Esophagus muscularis mucosa (tissue), 4 donors: ENCODE results near the gene BAAT. TPM values are rescaled to one million over a fixed set of nuclear protein-coding genes. Genes with fewer than 3 reads are reported as not detected.
A peak's percentile ranks its signal among the peaks of the same experiment; 100 is the strongest.

Experiments
- DNase-seq: peaks from one replicate; pipeline ENCODE4 v3.0.0-alpha.2; 2017; ENCODE audit errors: extremely low spot score
- H3K27ac ChIP-seq, 4 donors: fragments of 200-600 bp; sonication (generic); replicated peaks in 1 of 4; 1 replicate in 3 of 4; 2 replicates in 1 of 4; pipeline ENCODE4 v1.5.1; 2016 to 2019; ENCODE audit warnings: mild to moderate bottlenecking in 1 of 4
- H3K27me3 ChIP-seq, 4 donors: fragments of 200-600 bp; sonication (generic); one replicate each; pipeline versions ENCODE4 v1.5.1 to v1.6.0; 2016 to 2019
- H3K36me3 ChIP-seq, 4 donors: fragments of 200-600 bp; sonication (generic); one replicate each; pipeline ENCODE4 v1.5.1; 2016 to 2019
- H3K4me1 ChIP-seq, 4 donors: fragments of 200-600 bp; sonication (generic); one replicate each; pipeline ENCODE4 v1.5.1; 2016 to 2019
- H3K4me3 ChIP-seq, 4 donors: fragments of 200-600 bp; sonication (generic); 1 replicate in 2 of 4; 2 replicates in 2 of 4; pipeline ENCODE4 v1.5.1; 2016 to 2019; ENCODE audit warnings: mild to moderate bottlenecking in 4 of 4, moderate library complexity in 1 of 4
- H3K9me3 ChIP-seq, 4 donors: fragments of 200-600 bp; sonication (generic); 1 replicate in 3 of 4; 2 replicates in 1 of 4; pipeline ENCODE4 v1.5.1; 2016 to 2019
- CTCF ChIP-seq, 3 experiments: fragments of 200-600 bp in 2 of 3; fragments of 450-650 bp in 1 of 3; sonication (generic) in 2 of 3; IDR thresholded peaks; one replicate each; pipeline ENCODE4 v1.5.1; 2017 to 2019; ENCODE audit warnings: antibody characterized with exemption in 3 of 3, mild to moderate bottlenecking in 2 of 3, moderate library complexity in 1 of 3
- EP300 ChIP-seq: sonication (generic); formaldehyde crosslinking; IDR thresholded peaks from one replicate; pipeline ENCODE4 v1.6.1; 2017; ENCODE audit warnings: antibody characterized with exemption
- POLR2A ChIP-seq: fragments of 450-650 bp; IDR thresholded peaks from one replicate; pipeline ENCODE4 v1.6.1; 2017; ENCODE audit warnings: antibody characterized with exemption, moderate library complexity, mild to moderate bottlenecking, low read depth
- POLR2AphosphoS5 ChIP-seq, 2 donors: sonication (generic); formaldehyde crosslinking; IDR thresholded peaks; one replicate each; pipeline ENCODE4 v1.6.1; 2017; ENCODE audit warnings: antibody characterized with exemption in 2 of 2
- WGBS: methylation state at CpG from one replicate; pipeline ENCODE4 v1.1.5; 2018; 5-methylcytosine and 5-hydroxymethylcytosine counted together
- intact Hi-C: fragments of 100-400 bp; cut with DNase I; formaldehyde crosslinking; loops from one replicate; pipeline ENCODE4 v1.15.1; 2023
- total RNA-seq, 4 donors: library from RNA; depleted of rRNA; stranded (reverse); fragments of >200 nt; gene quantifications; one replicate each; pipeline versions ENCODE4 v1.1.0 to v1.2.1, GENCODE V29; 2016

The BAAT gene
- total RNA-seq, 4 donors from 2014 or later: not detected

- Histone ChIP-seq H3K36me3 (peaks cover 40 to 50% (median 45%) of the 10 kb centered on the region in 4 donors), H3K27me3 (no peaks in the 10 kb centered on the region), H3K9me3 (peaks cover 0 to 18% (median 5%) of the 10 kb centered on the region in 4 donors), H3K27ac (peak overlapping the region; percentile 82 to 90 (median 84)), H3K4me3 (peak overlapping the region; percentile 65 to 85 (median 68)), H3K4me1 (peaks cover 34 to 53% (median 47%) of the 10 kb centered on the region in 4 donors)
- no peak for DNase-seq
- TF ChIP-seq POLR2AphosphoS5 (IDR thresholded peaks at IDR 0.05) (no peak), EP300 (no peak), POLR2A (no peak), CTCF (IDR thresholded peaks at IDR 0.05) (no peak)
- WGBS: 10% methylated on average over 2 of the region's 2 CpGs
- intact Hi-C loops: no loop called here
Measured at GRCh38 chr9:101399643-101399970, 14.8 kb upstream of the BAAT start.

- peaks cover 35 to 44% (median 39%) of the 10 kb centered on the region in 4 donors for H3K36me3 ChIP-seq
- intact Hi-C loops: no loop called here
- H3K9me3 ChIP-seq: peaks cover 0 to 13% (median 3%) of the 10 kb centered on the region in 4 donors
- peak overlapping the region; percentile 82 to 90 (median 84) for H3K27ac ChIP-seq
- 6% methylated on average over 8 of the region's 28 CpGs for WGBS
- H3K4me3 ChIP-seq: peak overlapping the region; percentile 65 to 85 (median 68)
- no peak for DNase-seq
- peaks cover 34 to 53% (median 47%) of the 10 kb centered on the region in 4 donors for H3K4me1 ChIP-seq
- TF ChIP-seq POLR2A (no peak), CTCF (IDR thresholded peaks at IDR 0.05) (no peak), POLR2AphosphoS5 (IDR thresholded peaks at IDR 0.05) (no peak), EP300 (no peak)
- no peaks in the 10 kb centered on the region for H3K27me3 ChIP-seq
Measured at GRCh38 chr9:101398930-101399642, 14.3 kb upstream of the BAAT start.

- intact Hi-C loops: no loop called here
- H3K9me3 ChIP-seq: peaks cover 0 to 5% (median 0%) of the 10 kb centered on the region in 4 donors
- peaks cover 27 to 36% (median 32%) of the 10 kb centered on the region in 4 donors for H3K36me3 ChIP-seq
- no peaks in the 10 kb centered on the region for H3K27me3 ChIP-seq
- peak within 1 kb of the TSS; percentile 65 to 85 (median 68) for H3K4me3 ChIP-seq
- TF ChIP-seq POLR2AphosphoS5 (IDR thresholded peaks at IDR 0.05) (peak; percentile 88 to 95), POLR2A (no peak), CTCF (IDR thresholded peaks at IDR 0.05) (peak in 1 of 3 experiments; percentile 10)
- under 1% methylated on average over 41 of the region's 44 CpGs for WGBS
- H3K4me1 ChIP-seq: peaks cover 34 to 53% (median 47%) of the 10 kb centered on the region in 4 donors
- H3K27ac ChIP-seq: peak within 1 kb of the TSS; percentile 82 to 90 (median 84)
- DNase-seq: peak; percentile 99
Measured at GRCh38 chr9:101398068-101398929, 13.5 kb upstream of the BAAT start, which contains the start of the genes MRPL50 and ZNF189. Gene MRPL50, minus strand, starts transcription at chr9:101398618. Its CDS starts 26 bp downstream, at chr9:101398592. Gene ZNF189, plus strand, starts transcription at chr9:101398851. Its CDS starts 306 bp downstream, at chr9:101399157.

GRCh38 chr9:101397746-101398067 lies 12.9 kb upstream of the BAAT start:
- intact Hi-C loops: no loop called here
- peak overlapping the region; percentile 81 to 90 (median 84) for H3K27ac ChIP-seq
- no peak for TF ChIP-seq CTCF (IDR thresholded peaks at IDR 0.05)
- TF ChIP-seq EP300: no peak
- no peak for TF ChIP-seq POLR2A
- TF ChIP-seq POLR2AphosphoS5 (IDR thresholded peaks at IDR 0.05): no peak

More at GRCh38 chr9:101397746-101398067, 12.9 kb upstream of the BAAT start:
- WGBS: 10% methylated on average over 4 of the region's 4 CpGs
- no peak for DNase-seq
- peaks cover 34 to 53% (median 47%) of the 10 kb centered on the region in 4 donors for H3K4me1 ChIP-seq
- H3K27me3 ChIP-seq: no peaks in the 10 kb centered on the region
- H3K4me3 ChIP-seq: peak overlapping the region; percentile 65 to 85 (median 68)
- peaks cover 21 to 31% (median 26%) of the 10 kb centered on the region in 4 donors for H3K36me3 ChIP-seq
- H3K9me3 ChIP-seq: peaks cover 0 to 3% (median 0%) of the 10 kb centered on the region in 4 donors
